Right lobe of liver (tissue), 6 donors: Measurements from ENCODE around the gene FGFR2. TPM values are rescaled to one million over a fixed set of nuclear protein-coding genes. Genes with fewer than 3 reads are reported as not detected.

ENCODE experiments used
- ATAC-seq, 4 donors: fragments of 200-7000 bp; cut with Tn5 transposase; one replicate each; pipeline ENCODE4 v1.9.1; 2020; ENCODE audit warnings: mild to moderate bottlenecking in 4 of 4, moderate library complexity in 4 of 4
- DNase-seq, 3 donors: peaks; one replicate each; pipeline ENCODE4 v3.0.0-alpha.2; 2020
- H3K27ac ChIP-seq, 3 donors: fragments of 200-600 bp; one replicate each; pipeline ENCODE4 v1.8.0; 2022
- H3K27me3 ChIP-seq, 2 donors: fragments of 200-600 bp; one replicate each; pipeline ENCODE4 v1.8.0; 2022
- H3K36me3 ChIP-seq, 4 donors: fragments of 200-600 bp; sonication (generic) in 1 of 4; one replicate each; pipeline versions ENCODE4 v1.5.1 to v1.8.0; 2017 to 2022; ENCODE audit warnings: control low read depth in 1 of 4
- H3K4me1 ChIP-seq, 4 donors: fragments of 200-600 bp; sonication (generic) in 1 of 4; one replicate each; pipeline versions ENCODE4 v1.5.1 to v1.8.0; 2017 to 2022; ENCODE audit warnings: control low read depth in 1 of 4
- H3K4me3 ChIP-seq, 3 donors: fragments of 200-600 bp; one replicate each; pipeline ENCODE4 v1.8.0; 2022
- H3K9me3 ChIP-seq, 4 donors: fragments of 200-600 bp; sonication (generic) in 1 of 4; one replicate each; pipeline versions ENCODE4 v1.5.1 to v1.8.0; 2017 to 2022; ENCODE audit warnings: control low read depth in 1 of 4
- CTCF ChIP-seq, 4 donors: fragments of 200-600 bp in 3 of 4; fragments of 450-650 bp in 1 of 4; IDR thresholded peaks; one replicate each; pipeline versions ENCODE4 v1.5.1 to v1.8.0; 2016 to 2022; ENCODE audit warnings: antibody characterized with exemption in 4 of 4, mild to moderate bottlenecking in 2 of 4
- POLR2A ChIP-seq: fragments of 450-650 bp; IDR thresholded peaks from one replicate; pipeline ENCODE4 v1.6.1; 2017; ENCODE audit warnings: antibody characterized with exemption, mild to moderate bottlenecking
- WGBS: methylation state at CpG from one replicate; pipeline ENCODE4 v1.1.6; 2018; ENCODE audit warnings: low coverage, low lambda C conversion rate; ENCODE audit not compliant: insufficient coverage; ENCODE audit errors: missing lambda C conversion rate; 5-methylcytosine and 5-hydroxymethylcytosine counted together
- intact Hi-C, 2 donors: fragments of 100-400 bp; cut with DNase I; formaldehyde crosslinking; loops; one replicate each; pipeline versions ENCODE4 v1.11.2 to v1.14.1; 2022
- total RNA-seq, 6 experiments: library from RNA; depleted of rRNA in 2 of 6; stranded (reverse); fragments of >200 nt in 2 of 6; fragmentation: NEBNext Ultra II Directional in 3 of 6; extraction: Animal tissue kit (Norgen Biotek cat#: 25700) in 3 of 6; gene quantifications; one replicate each; pipeline versions ENCODE4 v1.1.0 to v1.2.4, GENCODE V29; 2016 to 2023
- donor health status: DM: no; HTN: yes; CAD: no.
- donor health status: DM: no; HTN: no; CAD: no.
- donor health status: DM: no; HTN: no; CAD: no.
- donor health status: DM: no; HTN: yes; CAD: no.
- donor health status: DM: no; HTN: yes; CAD: no.

Gene FGFR2
- total RNA-seq, 6 experiments from 2014 or later = 14.4 to 33.7 (median 23.0) TPM

- intact Hi-C loops = no loop called here
- Histone ChIP-seq H3K36me3 (no peaks in the 10 kb centered on the region), H3K9me3 (no peaks in the 10 kb centered on the region), H3K27ac (no peak overlapping the region), H3K4me1 (no peaks in the 10 kb centered on the region), H3K27me3 (no peaks in the 10 kb centered on the region), H3K4me3 (no peak overlapping the region)
- ATAC-seq (no peak), DNase-seq (no peak)
- WGBS = 78% methylated on average over 7 of the region's 7 CpGs
- TF ChIP-seq CTCF (IDR thresholded peaks at IDR 0.05) = no peak
- TF ChIP-seq POLR2A = no peak
Measured at GRCh38 chr10:121462281-121462680, 136.0 kb downstream of the FGFR2 start.

GRCh38 chr10:121461307-121461706, 136.9 kb downstream of the FGFR2 start:
- TF ChIP-seq CTCF (IDR thresholded peaks at IDR 0.05) (no peak), POLR2A (no peak)
- no peak for DNase-seq
- H3K9me3 ChIP-seq = no peaks in the 10 kb centered on the region
- no peaks in the 10 kb centered on the region for H3K4me1 ChIP-seq
- H3K36me3 ChIP-seq = no peaks in the 10 kb centered on the region
- 83% methylated on average over 3 of the region's 5 CpGs for WGBS
- no peaks in the 10 kb centered on the region for H3K27me3 ChIP-seq
- H3K27ac ChIP-seq = no peak overlapping the region
- no peak overlapping the region for H3K4me3 ChIP-seq
- intact Hi-C loops = no loop called here
- ATAC-seq = no peak

GRCh38 chr10:121460733-121461132, 137.5 kb downstream of the FGFR2 start:
- WGBS = 100% methylated on average over 2 of the region's 3 CpGs
- no peak overlapping the region for H3K4me3 ChIP-seq
- TF ChIP-seq CTCF (IDR thresholded peaks at IDR 0.05) (no peak), POLR2A (no peak)
- DNase-seq = no peak
- H3K36me3 ChIP-seq = no peaks in the 10 kb centered on the region
- H3K27me3 ChIP-seq = no peaks in the 10 kb centered on the region
- ATAC-seq = no peak
- intact Hi-C loops = no loop called here
- no peaks in the 10 kb centered on the region for H3K9me3 ChIP-seq
- H3K27ac ChIP-seq = no peak overlapping the region
- no peaks in the 10 kb centered on the region for H3K4me1 ChIP-seq

GRCh38 chr10:121459622-121460453, 138.4 kb downstream of the FGFR2 start:
- whole genome bisulfite sequencing = 72% methylated on average over 10 of the region's 17 CpGs
- ATAC-seq (no peak), DNase-seq (no peak)

More at GRCh38 chr10:121459622-121460453, 138.4 kb downstream of the FGFR2 start:
- H3K4me3 ChIP-seq = no peak overlapping the region
- H3K4me1 ChIP-seq = peaks cover 0 to 5% (median 0%) of the 10 kb centered on the region in 4 donors
- no peak overlapping the region for H3K27ac ChIP-seq
- no peaks in the 10 kb centered on the region for H3K36me3 ChIP-seq
- TF ChIP-seq POLR2A (no peak), CTCF (IDR thresholded peaks at IDR 0.05) (no peak)
- H3K27me3 ChIP-seq = no peaks in the 10 kb centered on the region
- H3K9me3 ChIP-seq = no peaks in the 10 kb centered on the region
- intact Hi-C loops = no loop called here
